GM12891 (cell line): Measurements from ENCODE around the gene GPC3.

Experiments used
- POLR2AphosphoS5 ChIP-seq: IDR thresholded peaks from 2 replicates; pipeline ENCODE4 v1.6.1; 2011; ENCODE audit warnings: low read depth, low read length, control low read depth
- TAF1 ChIP-seq: IDR thresholded peaks from 2 replicates; pipeline ENCODE4 v1.6.1; 2011; ENCODE audit warnings: low read depth, low read length, control low read depth

DNA sequence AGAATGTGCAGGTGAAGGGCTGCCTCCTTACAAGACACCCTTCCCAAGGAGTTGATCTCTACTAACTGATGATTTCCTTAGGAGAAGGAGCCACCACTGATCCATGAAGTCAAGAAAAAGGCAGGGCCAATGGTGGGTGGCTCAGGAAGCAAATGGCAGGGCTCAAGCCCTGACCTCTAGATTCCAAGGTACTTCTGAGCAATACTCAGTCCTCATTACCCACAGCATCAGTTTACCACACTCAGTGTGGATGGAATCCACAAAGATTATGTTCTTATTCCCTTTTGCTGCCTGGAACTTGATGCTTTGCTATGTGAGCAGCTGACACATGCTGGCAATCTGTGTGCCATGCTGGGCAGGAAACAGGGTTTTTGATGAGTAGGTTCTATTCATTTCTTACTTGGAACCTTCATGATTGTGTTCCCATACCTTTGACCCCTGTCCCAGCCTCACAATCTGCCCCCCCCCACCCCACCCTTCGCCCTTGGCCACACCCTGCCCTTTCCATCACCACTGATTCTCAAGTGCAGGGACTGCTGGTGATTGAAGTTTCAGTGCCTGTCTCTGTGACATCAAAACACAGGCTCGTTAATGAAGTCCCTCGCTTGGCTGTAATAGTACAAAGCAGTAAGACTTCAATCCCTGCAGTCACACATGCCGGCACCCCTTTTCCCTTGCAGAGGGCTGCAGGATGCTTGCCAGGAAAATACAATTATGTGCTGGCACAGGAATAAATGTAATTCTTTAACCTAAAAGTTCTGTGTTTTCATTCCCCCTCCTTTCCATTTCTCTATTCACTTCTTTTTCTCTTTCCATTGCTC, 434.5 kb downstream of the GPC3 start:
- TF ChIP-seq POLR2AphosphoS5 (no peak), TAF1 (no peak)
